DMS 273 (cell line): ENCODE results near the gene DIPK1A.
"Not testable (repeated sequence)": the region's sequence is repeated elsewhere in the genome, so short reads cannot be mapped to it uniquely, and the experiment has no call there.

Experiments used
- DNase-seq: peaks from one replicate; lab custom pipeline; 2025; ENCODE audit not compliant: unreplicated experiment; lab: John Stamatoyannopoulos, UW

DIPK1A gene

GRCh38 chr1:92921031-92922023 is 39.9 kb downstream of the DIPK1A start:
- DNase-seq = no peak

DNA sequence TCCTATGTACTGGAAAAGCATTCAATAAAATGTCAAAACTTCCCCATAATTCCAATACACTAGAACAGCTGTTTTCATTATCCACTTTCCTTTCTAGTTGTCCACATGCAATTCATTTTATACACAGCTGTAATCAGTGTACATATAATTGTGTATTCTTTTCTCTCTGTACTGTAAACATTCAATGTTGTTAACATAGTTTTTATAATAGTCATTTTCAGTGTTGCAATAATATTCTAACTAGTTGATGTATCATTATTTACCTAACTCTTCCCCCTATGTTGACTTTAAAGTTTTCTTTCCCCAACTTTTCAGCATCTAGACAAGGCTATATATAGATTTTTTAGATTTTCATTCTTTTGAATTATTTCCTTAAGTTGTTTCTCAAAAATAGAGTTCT is 44.4 kb downstream of the DIPK1A start:
- DNase-seq = no peak

DNA sequence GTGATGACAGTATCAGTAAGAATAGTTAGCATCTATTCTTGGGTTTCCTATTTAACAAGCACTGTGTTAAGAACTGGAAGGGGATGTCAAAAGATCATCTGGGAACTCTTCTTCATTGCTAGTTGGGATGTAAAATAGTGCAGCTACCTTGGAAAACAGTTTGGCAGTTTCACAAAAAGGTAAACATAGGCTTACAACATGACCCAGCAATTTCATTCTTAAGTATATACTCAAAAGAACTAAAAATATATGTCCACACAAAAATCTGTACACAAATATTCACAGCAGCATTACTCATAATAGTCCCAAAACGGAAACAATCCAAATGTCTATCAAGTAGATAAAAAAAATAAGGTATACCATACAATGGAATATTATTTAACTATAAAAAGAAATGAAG is 45.7 kb downstream of the DIPK1A start:
- no peak for DNase-seq

DNA sequence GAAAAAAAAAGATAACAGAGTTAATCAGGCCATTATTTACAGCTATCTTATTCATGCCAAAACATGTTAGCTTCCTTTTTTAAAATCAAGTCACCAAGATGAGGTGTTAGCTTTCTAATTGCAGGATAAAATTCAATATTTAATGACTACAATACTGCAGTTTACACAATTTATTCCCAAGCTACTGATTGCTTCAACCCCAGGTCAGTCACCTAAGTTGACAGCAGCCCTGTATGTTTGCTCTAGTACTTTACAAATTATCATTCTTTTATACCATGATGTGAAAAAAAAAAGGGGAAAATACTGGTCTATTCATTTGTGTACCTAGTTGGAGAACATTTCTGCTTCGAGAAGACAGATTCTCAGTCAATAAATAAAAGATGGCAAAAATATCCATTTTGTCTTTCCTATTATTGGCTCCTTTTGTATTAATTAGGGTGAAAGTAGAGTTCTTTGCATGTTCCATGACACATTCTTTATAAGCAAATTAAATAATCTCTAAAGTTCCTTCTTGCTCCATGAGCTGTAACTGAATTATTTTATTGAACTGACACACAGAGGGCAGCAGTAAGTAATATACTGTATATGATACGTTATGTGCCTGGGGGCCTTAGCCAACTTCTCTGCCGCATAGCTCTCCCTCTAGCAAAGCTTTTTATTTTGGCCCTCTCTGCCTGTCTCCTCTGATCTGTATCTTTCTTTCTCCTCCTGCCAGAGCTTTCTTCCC is 48.0 kb downstream of the DIPK1A start:
- no peak for DNase-seq

DNA sequence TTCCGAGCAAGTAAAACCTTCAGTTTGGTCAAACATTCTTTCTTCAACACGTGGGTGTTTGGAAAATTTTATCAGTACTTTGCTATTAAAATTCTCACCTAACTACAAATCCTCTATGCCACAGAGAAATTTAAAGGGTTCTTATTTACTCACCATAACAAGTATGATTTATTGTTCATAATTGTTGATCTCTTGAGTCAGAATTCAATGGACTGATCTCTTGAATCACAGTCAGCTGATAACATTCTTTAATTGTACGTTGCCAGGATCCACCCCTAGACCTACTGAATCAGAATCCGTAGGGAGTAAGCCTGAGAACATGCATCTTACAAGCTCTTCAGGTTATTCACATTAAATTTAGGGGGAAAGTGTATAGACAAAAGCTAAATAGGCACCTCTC is 51.2 kb downstream of the DIPK1A start:
- DNase-seq = no peak

- no peak for DNase-seq
Measured at GRCh38 chr1:92909321-92909720, 51.9 kb downstream of the DIPK1A start.

DNA sequence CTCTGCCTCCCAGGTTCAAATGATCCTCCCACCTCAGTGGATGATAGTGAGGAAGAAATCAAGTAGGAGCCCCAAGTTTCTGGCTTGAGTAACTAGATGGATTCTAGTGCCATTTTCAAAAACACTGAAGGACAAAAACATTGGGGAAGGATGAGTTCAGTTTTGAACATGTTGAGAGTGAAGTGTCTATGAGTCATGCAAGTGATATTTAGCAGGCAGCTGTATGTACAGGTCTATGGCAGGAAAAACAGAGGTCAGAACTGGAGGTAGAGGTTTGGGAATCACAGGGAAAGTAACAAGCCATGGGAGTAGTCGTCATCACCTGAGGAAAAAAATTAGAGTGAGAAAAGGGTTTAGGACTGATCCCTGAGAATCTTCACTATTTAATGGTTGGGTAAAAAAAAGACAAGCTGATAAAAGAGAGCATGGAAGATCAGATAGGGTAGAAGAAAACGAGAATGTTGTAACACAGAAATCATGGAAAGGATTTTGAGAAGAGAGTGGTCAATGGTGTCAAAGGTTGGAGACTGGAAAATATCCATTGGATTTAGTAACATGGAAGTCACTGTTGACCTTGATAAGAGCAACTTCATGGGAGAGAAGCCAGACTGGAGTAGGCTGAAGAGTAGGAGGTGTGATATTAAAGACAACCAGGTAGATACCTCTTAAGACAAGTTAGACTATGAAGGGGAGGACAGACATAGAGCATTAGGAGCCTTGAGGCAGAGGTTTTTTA is 53.1 kb downstream of the DIPK1A start:
- DNase-seq = no peak

DNA sequence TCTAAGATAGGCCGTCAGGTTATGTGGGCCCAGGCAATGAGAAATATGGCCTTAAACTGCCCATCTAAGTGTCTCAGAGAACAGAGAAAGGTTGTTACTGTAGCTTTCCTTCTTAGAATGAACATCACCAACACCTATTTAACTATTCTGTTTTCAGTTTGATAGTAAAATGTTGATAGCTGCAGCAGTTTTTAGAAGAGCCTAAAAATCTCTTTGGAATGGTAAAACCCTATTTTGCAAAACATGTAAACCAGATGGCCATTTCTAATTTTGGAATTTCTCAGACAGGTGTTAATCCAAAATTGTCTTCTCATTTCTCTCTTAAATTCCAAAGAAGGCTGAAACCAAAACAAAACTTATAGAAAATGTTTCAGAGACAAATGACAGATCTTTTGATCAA is 57.5 kb downstream of the DIPK1A start:
- DNase-seq = no peak

DNA sequence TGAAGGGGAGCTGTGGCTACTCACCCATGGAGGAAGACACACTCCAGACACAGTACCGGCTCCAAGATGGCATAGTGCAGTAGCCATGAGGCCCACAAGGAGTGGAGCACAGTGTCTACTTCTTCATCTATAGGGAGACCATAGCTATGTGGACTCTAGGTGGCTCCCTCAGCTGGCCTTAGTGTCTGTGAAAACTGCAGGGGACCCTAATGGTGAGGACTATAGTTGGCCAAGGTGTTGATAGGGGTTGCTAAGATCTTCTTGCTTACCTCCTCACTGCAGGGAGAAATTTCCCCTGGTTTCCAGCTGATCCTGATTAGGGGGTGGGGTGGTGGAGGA is 58.9 kb downstream of the DIPK1A start:
- DNase-seq = no peak

DNA sequence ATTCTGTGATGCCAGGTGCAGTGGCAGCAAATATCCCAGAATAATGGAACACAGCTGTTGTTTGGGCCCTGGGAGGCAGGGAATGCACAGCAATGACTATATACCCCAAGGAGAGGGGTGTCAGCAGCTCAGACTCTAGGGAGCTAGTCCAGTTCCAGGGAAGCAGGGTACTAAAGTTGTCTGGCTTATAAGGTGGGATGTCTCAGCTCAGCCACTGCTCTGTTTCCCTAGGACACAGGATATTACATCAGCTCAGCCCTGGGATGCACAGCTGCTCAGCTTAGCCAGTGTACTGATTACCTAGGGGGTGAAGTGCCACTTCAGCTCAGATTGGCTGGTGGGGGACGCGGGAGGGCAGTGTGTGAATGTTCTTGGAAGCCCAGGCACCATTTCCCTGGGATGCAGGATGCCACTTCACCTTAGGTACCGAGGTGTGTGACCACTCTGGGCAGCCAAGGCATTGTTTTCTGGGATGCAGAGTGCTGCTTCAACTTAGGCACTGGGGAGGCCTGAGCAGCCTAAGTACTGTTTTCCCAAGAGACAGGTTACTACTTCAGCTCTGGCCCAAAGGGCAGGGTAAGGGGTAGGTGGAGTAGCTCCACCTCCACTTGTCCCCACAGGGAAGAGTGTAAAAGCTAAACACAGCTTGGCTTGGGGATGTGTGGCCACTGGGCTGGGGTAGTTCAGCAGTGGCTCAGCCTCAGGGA is 59.4 kb downstream of the DIPK1A start:
- no peak for DNase-seq

DNA sequence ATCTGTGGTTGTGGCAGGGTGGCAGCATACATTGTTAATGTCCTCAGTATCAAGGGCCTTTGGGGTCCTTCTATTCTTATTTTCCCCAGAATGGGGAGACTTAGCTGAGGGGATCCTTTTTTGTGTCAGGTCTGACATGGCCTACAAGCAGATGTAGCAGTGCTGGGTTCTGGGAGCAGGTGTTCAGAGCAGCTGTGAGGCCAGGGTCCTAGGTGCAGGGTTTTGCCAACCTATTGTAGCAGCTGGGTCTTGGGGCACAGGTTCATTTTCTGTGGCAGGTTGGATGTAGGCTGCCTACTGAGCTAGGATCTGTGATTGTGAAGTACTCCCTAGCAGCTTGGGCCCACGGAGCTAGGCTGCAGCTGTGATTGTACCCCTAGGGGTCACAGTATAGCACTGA is 60.1 kb downstream of the DIPK1A start:
- no peak for DNase-seq

DNA sequence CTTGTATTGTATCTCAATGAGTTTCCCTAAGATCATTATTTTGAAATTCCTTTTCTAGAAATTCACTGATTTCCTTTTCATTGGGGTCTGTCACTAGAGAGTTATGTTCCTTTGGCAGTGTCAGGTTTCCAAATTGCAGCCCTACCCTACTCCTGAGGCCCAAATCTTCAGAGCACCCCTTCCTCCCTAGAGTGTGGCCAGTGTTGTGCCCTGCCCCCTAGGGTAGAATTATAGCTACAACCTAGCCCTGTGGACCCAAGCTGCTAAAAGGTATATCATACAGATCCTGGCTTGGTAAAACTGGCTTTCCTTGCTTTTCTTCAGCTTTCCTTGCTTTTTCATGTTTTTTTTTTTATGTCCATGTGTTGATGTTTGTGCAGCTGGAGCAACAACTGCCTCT is 60.7 kb downstream of the DIPK1A start:
- no peak for DNase-seq

DNA sequence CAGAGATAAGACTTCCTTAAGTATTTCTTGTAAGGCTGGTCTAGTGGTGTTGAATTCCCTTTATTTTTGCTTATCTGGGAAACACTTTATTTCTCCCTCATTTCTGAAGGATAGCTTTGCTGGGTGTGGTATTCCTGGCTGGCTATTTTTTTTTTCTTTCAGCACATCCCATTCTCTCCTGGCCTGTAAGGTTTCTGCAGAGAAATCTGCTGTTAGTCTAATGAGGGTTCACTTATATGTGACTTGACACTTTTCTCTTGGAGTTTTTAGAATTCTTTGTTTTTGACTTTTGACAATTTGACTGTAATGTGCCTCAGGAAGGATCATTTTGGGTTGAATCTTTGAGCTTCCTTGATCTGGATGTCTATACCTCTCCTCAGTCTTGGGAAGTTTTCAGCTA is 61.5 kb downstream of the DIPK1A start:
- no peak for DNase-seq

- DNase-seq = not testable (repeated sequence)
Measured at GRCh38 chr1:92898053-92898452, 63.2 kb downstream of the DIPK1A start.

DNA sequence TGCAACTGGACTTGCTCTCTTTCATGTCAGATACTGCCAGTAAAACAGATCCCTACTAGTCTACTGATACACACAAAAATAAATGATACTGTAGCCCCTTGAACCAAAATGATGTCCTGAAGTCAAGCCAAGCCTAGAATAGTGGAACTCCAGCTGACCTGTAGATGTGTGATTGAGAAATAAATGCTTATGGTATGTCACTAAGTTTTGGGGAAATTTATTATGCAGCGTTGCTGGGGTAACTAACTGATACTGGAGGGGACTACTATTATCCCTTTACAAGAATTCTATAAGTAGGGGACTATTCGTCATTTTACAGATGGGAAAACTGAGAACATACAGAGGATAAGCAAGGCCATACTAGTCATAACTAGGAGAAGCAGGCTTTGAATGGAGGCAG is 73.8 kb downstream of the DIPK1A start:
- DNase-seq = no peak

DNA sequence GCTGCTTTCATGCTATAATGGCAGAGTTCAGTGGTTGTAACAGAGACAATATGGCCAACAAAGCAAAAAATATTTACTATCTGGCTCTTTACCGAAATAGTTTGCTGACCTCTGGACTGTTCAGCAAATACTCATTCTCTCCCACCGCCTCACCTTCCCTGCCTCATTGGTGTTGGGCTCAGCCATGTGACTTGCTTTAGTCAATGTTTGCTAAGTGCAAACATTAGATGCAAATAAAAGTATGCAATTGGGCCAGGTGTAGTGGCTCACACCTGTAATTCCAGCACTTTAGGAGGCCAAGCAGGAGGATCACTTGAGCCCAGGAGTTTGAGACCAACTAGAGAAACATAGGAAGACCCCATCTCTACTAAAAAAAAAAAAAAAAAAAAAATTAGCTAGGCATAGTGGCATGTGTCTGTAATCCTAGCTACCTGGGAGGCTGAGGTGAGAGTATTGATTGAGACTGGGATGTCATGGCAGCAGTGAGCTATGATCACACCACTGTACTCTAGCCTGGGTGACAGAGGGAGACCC is 74.3 kb downstream of the DIPK1A start:
- no peak for DNase-seq

DNA sequence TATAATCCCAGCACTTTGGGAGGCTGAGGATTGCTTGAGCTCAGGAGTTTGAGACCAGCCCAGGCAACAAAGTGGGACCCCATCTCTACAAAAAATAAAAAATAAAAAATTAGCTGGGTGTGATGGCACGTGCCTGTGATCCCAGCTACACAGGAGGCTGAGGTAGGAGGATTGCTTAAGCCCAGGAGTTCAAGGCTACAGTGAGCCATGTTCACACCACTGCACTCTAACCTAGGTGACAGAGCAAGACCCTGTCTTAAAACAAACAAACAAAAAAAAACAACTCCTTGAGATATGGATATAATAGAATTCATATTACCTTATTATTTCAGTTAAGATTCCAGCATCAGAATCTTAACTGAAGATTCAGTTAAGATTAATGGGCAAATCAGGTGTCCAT is 77.1 kb downstream of the DIPK1A start:
- no peak for DNase-seq

DNA sequence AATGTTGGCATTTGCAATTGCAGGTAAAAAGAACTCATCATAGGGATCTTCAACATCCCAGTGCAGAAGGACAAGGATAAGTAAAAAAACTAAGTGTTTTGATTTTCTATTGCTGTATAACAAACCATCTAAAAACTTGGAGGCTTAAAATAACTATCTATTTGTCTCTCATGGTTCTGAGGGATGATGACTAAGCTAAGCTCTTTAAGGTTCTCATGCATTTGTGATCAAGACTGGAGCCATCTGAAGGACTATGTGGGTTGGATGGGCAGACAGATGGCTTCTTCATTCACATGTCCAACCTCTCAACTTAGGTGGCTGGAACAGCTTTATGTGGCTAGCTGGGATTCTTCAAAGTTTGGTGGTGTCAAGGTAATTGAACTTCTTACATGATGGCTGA is 78.0 kb downstream of the DIPK1A start:
- no peak for DNase-seq

DNA sequence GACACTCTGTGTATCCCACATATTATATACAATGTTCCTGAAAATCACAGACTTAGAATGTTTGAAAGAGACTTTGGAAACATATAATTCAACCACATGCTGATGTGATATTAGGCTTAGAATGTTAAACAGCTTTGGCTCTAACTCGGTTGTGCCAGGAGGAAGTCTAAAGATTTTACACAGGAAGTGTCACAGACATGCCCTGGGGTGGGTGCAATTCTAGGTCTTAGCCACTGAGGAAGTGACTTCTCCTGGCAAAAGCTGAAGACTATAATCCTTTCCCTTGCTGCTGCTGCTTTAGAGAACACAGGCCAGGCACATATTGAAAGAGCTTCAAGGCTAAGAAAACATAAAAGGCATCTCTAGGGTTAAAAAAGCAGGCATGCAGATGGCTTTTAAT is 78.4 kb downstream of the DIPK1A start:
- DNase-seq = no peak

GRCh38 chr1:92881391-92881790 is 79.9 kb downstream of the DIPK1A start:
- DNase-seq = no peak
